ENCODE data around the gene ASTN2.
"Not testable (repeated sequence)": the region's sequence is repeated elsewhere in the genome, so short reads cannot be mapped to it uniquely, and the experiment has no call there.

ASTN2 gene

GRCh38 chr9:116693233-116693731 is 721.6 kb downstream of the ASTN2 start:
- H3K4me3 ChIP-seq (ENCODE audit: low read depth, low read length): no peak overlapping the region
- no peak for TF ChIP-seq CTCF (IDR thresholded peaks at IDR 0.05; ENCODE audit: low read depth, low read length, missing control alignments)
- DNase-seq (ENCODE audit: low read depth): no peak

- H3K4me3 ChIP-seq (ENCODE audit: low read depth, low read length): no peak overlapping the region
- TF ChIP-seq CTCF (IDR thresholded peaks at IDR 0.05; ENCODE audit: low read depth, low read length, missing control alignments): no peak
- no peak for DNase-seq (ENCODE audit: low read depth)
Observed at GRCh38 chr9:116692616-116693015, 722.2 kb downstream of the ASTN2 start.

- no peak for TF ChIP-seq CTCF (IDR thresholded peaks at IDR 0.05; ENCODE audit: low read depth, low read length, missing control alignments)
- H3K4me3 ChIP-seq (ENCODE audit: low read depth, low read length): no peak overlapping the region
- no peak for DNase-seq (ENCODE audit: low read depth)
Observed at GRCh38 chr9:116691607-116692006, 723.2 kb downstream of the ASTN2 start.

- not testable (repeated sequence) for DNase-seq (ENCODE audit: low read depth)
Observed at GRCh38 chr9:116690805-116691204, 724.1 kb downstream of the ASTN2 start.

GRCh38 chr9:116689486-116690032 is 725.3 kb downstream of the ASTN2 start:
- TF ChIP-seq CTCF (IDR thresholded peaks at IDR 0.05; ENCODE audit: low read depth, low read length, missing control alignments): no peak
- no peak overlapping the region for H3K4me3 ChIP-seq (ENCODE audit: low read depth, low read length)
- DNase-seq (ENCODE audit: low read depth): no peak

More at GRCh38 chr9:116690805-116691204, 724.1 kb downstream of the ASTN2 start:
- H3K4me3 ChIP-seq (ENCODE audit: low read depth, low read length): not testable (repeated sequence)

GRCh38 chr9:116688806-116689485 is 725.9 kb downstream of the ASTN2 start:
- TF ChIP-seq CTCF (IDR thresholded peaks at IDR 0.05; ENCODE audit: low read depth, low read length, missing control alignments): no peak
- H3K4me3 ChIP-seq (ENCODE audit: low read depth, low read length): peak overlapping the region; percentile 76; the same call in 1 of the 2 replicates
- DNase-seq (ENCODE audit: low read depth): no peak

GRCh38 chr9:116687754-116688135 is 727.1 kb downstream of the ASTN2 start:
- no peak for TF ChIP-seq CTCF (IDR thresholded peaks at IDR 0.05; ENCODE audit: low read depth, low read length, missing control alignments)
- DNase-seq (ENCODE audit: low read depth): no peak
- peak overlapping the region; percentile 76 for H3K4me3 ChIP-seq (ENCODE audit: low read depth, low read length)

Data from GM12864 (cell line).